GM23338 (cell line): ENCODE measurements around the gene VPS36. TPM values are rescaled to one million over a fixed set of nuclear protein-coding genes. Genes with fewer than 3 reads are reported as not detected.

Experiments
- ATAC-seq: fragments of 200-7000 bp; cut with Tn5 transposase; 3 replicates; pipeline ENCODE4 v1.9.1; 2020
- DNase-seq: peaks from one replicate; pipeline ENCODE4 v3.0.0-alpha.2; 2015; ENCODE audit warnings: low spot score
- H2AFZ ChIP-seq: fragments of 200-600 bp; sonication (generic); 2 replicates; pipeline ENCODE4 v1.8.0; 2016; ENCODE audit warnings: antibody characterized with exemption, mild to moderate bottlenecking, moderate library complexity
- H3F3A ChIP-seq: fragments of 200-600 bp; sonication (generic); replicated peaks from 2 replicates; pipeline ENCODE4 v1.8.0; 2017; ENCODE audit warnings: antibody characterized with exemption, mixed run types, low read depth
- H3K27ac ChIP-seq: fragments of 200-600 bp; sonication (generic); 2 replicates; pipeline ENCODE4 v1.6.1; 2016; ENCODE audit warnings: low read depth
- H3K27me3 ChIP-seq: fragments of 200-600 bp; sonication (generic); 2 replicates; pipeline ENCODE4 v1.8.0; 2016; ENCODE audit warnings: mild to moderate bottlenecking, mixed run types, moderate library complexity; ENCODE audit not compliant: insufficient read depth
- H3K36me3 ChIP-seq: fragments of 200-600 bp; sonication (generic); 2 replicates; pipeline ENCODE4 v1.8.0; 2016; ENCODE audit warnings: mild to moderate bottlenecking; ENCODE audit not compliant: insufficient read depth
- H3K4me1 ChIP-seq: fragments of 200-600 bp; sonication (generic); 2 replicates; pipeline ENCODE4 v1.8.0; 2016; ENCODE audit warnings: mild to moderate bottlenecking, moderate library complexity; ENCODE audit not compliant: insufficient read depth
- H3K4me2 ChIP-seq: fragments of 200-600 bp; sonication (generic); 2 replicates; pipeline ENCODE4 v1.7.1; 2017; ENCODE audit warnings: mixed run types
- H3K4me3 ChIP-seq: fragments of 200-600 bp; sonication (generic); 2 replicates; pipeline ENCODE4 v1.6.1; 2016; ENCODE audit warnings: mixed run types
- H3K79me2 ChIP-seq: fragments of 200-600 bp; sonication (generic); replicated peaks from 2 replicates; pipeline ENCODE4 v1.8.0; 2017; ENCODE audit warnings: mild to moderate bottlenecking; ENCODE audit not compliant: insufficient read depth
- H3K9me2 ChIP-seq: fragments of 200-600 bp; sonication (generic); 2 replicates; pipeline ENCODE4 v1.8.0; 2017; ENCODE audit not compliant: insufficient read depth
- H4K20me1 ChIP-seq: fragments of 200-600 bp; sonication (generic); replicated peaks from 2 replicates; pipeline ENCODE4 v1.8.0; 2017; ENCODE audit warnings: mild to moderate bottlenecking; ENCODE audit not compliant: insufficient read depth
- H3K27ac Mint-ChIP-seq: 2 replicates; pipeline ENCODE4 v1.8.0; 2020; ENCODE audit warnings: inconsistent platforms, mild to moderate bottlenecking, moderate library complexity, mixed read lengths
- H3K27me3 Mint-ChIP-seq: 3 replicates; pipeline ENCODE4 v1.8.0; 2022; ENCODE audit warnings: low read depth, mild to moderate bottlenecking, moderate library complexity, mixed read lengths, inconsistent platforms; ENCODE audit not compliant: insufficient read depth, poor library complexity
- H3K36me3 Mint-ChIP-seq: 3 replicates; pipeline ENCODE4 v1.8.0; 2021; ENCODE audit warnings: low read depth, mild to moderate bottlenecking, inconsistent platforms, moderate library complexity, mixed read lengths
- H3K4me1 Mint-ChIP-seq: 3 replicates; pipeline ENCODE4 v1.8.0; 2020; ENCODE audit warnings: mild to moderate bottlenecking, inconsistent platforms, mixed read lengths
- H3K4me3 Mint-ChIP-seq: 3 replicates; pipeline ENCODE4 v1.8.0; 2021; ENCODE audit warnings: moderate library complexity, mild to moderate bottlenecking, inconsistent platforms, mixed read lengths
- H3K9me3 Mint-ChIP-seq: 3 replicates; pipeline ENCODE4 v1.8.0; 2020; ENCODE audit warnings: moderate library complexity, mild to moderate bottlenecking, inconsistent platforms, mixed read lengths
- CREB1 ChIP-seq: fragments of 250-450 bp; sonication (Bioruptor Pico); IDR thresholded peaks from 2 replicates; pipeline ENCODE4 v1.5.0; 2020; ENCODE audit warnings: low read depth, mild to moderate bottlenecking, moderate library complexity
- EZH2 ChIP-seq: fragments of 200-600 bp; sonication (generic); IDR thresholded peaks from one replicate; pipeline ENCODE4 v1.8.0; 2017; ENCODE audit warnings: antibody characterized with exemption, mild to moderate bottlenecking, low read depth; ENCODE audit not compliant: unreplicated experiment
- EZH2phosphoT487 ChIP-seq: fragments of 200-600 bp; sonication (generic); IDR thresholded peaks from one replicate; pipeline ENCODE4 v1.8.1; 2018; ENCODE audit warnings: antibody characterized with exemption; ENCODE audit not compliant: unreplicated experiment
- JUNB ChIP-seq: IDR thresholded peaks from one replicate; pipeline ENCODE4 v1.6.1; 2016; ENCODE audit warnings: antibody characterized with exemption; ENCODE audit not compliant: unreplicated experiment
- NANOG ChIP-seq: IDR thresholded peaks from 2 replicates; pipeline ENCODE4 v1.6.1; 2016; ENCODE audit warnings: antibody characterized with exemption, borderline replicate concordance
- POLR2AphosphoS5 ChIP-seq: IDR thresholded peaks from 2 replicates; pipeline ENCODE4 v1.6.1; 2016; ENCODE audit warnings: antibody characterized with exemption, low read depth
- STAT1 ChIP-seq: IDR thresholded peaks from one replicate; pipeline ENCODE4 v1.6.1; 2016; ENCODE audit warnings: antibody characterized with exemption; ENCODE audit not compliant: unreplicated experiment
- ZNF114 ChIP-seq: fragments of 250-450 bp; sonication (Bioruptor Pico); IDR thresholded peaks from 2 replicates; pipeline ENCODE4 v1.5.0; 2020; ENCODE audit warnings: mild to moderate bottlenecking, moderate library complexity
- ZNF331 ChIP-seq: fragments of 250-450 bp; sonication (Bioruptor Pico); IDR thresholded peaks from 2 replicates; pipeline ENCODE4 v1.5.0; 2020; ENCODE audit warnings: low read depth, mild to moderate bottlenecking, moderate library complexity
- polyA plus RNA-seq: library from polyadenylated mRNA; unstranded; fragments of >200 nt; fragmentation: Nextera tagmentation; extraction: Ambion mirVana; gene quantifications from 2 replicates; pipeline ENCODE4 v1.2.1, GENCODE V29; 2016
- total RNA-seq: library from RNA; depleted of rRNA; stranded (reverse); fragments of >200 nt; shearing (Covaris generic); gene quantifications from 2 replicates; pipeline ENCODE4 v1.2.3, GENCODE V29; 2014
- TF ChIP-seq, protein P1 (sequence below), 2 experiments: fragments of 200-600 bp in 1 of 2; sonication (generic) in 1 of 2; conservative IDR thresholded peaks; 2 replicates each; pipeline versions ENCODE4 v1.5.1 to v1.6.1; 2016 to 2017; ENCODE audit warnings: antibody characterized with exemption in 2 of 2, low read depth in 2 of 2, mild to moderate bottlenecking in 2 of 2, moderate library complexity in 1 of 2
- TF ChIP-seq, protein P2 (sequence below): IDR thresholded peaks from one replicate; pipeline ENCODE4 v1.6.1; 2018; ENCODE audit warnings: antibody characterized with exemption; ENCODE audit not compliant: unreplicated experiment
- TF ChIP-seq, protein P3 (sequence below): fragments of 250-450 bp; sonication (Bioruptor Pico); IDR thresholded peaks from 2 replicates; pipeline ENCODE4 v1.5.0; 2020; ENCODE audit warnings: mild to moderate bottlenecking, moderate library complexity
- TF ChIP-seq, protein P4 (sequence below): IDR thresholded peaks from 2 replicates; pipeline ENCODE4 v1.6.1; 2016; ENCODE audit warnings: antibody characterized with exemption

Gene VPS36
- total and polyA plus RNA-seq, 2 experiments from 2014 or later, result 28.9 to 36.2 TPM

DNA sequence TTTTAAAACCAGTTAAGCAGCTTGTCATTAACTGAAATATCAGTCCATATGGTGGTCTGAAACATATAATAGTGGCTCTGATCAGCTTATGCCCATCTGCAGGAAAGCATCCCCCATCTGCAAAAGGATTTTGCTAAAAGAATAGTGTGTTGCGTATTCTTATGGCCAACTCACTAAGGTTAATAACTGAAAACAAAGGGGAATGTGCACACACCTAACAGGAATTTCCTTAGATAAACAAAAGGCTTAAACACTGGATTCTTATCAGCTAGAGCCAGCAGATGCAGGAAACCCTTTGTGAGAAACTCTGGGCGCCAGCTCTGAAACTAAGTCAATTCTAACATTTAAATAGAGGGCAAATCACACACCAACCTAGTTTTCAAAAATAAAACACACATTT is 22.1 kb downstream of the VPS36 start (continued):
- TF ChIP-seq NANOG, result no peak

DNA sequence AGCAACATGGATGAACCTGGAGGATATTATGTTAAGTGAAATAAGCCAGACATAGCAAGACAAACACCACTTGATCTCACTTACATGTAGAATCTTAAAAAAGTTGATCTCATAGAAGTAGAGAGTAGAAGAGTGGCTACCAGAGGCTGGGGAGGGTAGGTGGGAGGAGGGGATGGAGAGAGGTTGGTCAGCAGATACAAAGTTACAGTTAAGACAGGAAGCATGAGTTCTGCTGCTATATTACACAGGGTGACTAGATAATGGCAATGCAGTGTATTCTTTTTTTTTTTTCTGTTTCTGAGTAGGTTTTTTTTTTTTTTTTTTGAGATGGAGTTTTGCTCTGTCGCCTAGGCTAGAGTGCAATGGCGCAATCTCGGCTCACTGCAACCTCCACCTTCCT is 29.2 kb downstream of the VPS36 start:
- H3K27ac ChIP-seq, result no peak overlapping the region
- Mint-ChIP-seq H3K36me3 (peaks cover 38% of the 10 kb centered on the region), H3K27ac (no peak overlapping the region), H3K4me1 (no peaks in the 10 kb centered on the region), H3K27me3 (no peaks in the 10 kb centered on the region), H3K9me3 (no peaks in the 10 kb centered on the region), H3K4me3 (no peak overlapping the region)
- no peaks in the 10 kb centered on the region for H3K79me2 ChIP-seq
- no peak overlapping the region for H3K4me2 ChIP-seq
- H4K20me1 ChIP-seq, result no peaks in the 10 kb centered on the region
- H3K4me1 ChIP-seq, result no peaks in the 10 kb centered on the region
- H3K27me3 ChIP-seq, result no peaks in the 10 kb centered on the region
- H3K9me2 ChIP-seq, result no peaks in the 10 kb centered on the region
- H3F3A ChIP-seq, result no peaks in the 10 kb centered on the region
- ATAC-seq, result no peak
- TF ChIP-seq EZH2 (no peak), NANOG (no peak), POLR2AphosphoS5 (no peak), ZNF331 (no peak), JUNB (no peak), STAT1 (no peak), CREB1 (CRISPR knock-in tag) (no peak), ZNF114 (no peak), EZH2phosphoT487 (no peak)
- TF ChIP-seq, protein P1, sequence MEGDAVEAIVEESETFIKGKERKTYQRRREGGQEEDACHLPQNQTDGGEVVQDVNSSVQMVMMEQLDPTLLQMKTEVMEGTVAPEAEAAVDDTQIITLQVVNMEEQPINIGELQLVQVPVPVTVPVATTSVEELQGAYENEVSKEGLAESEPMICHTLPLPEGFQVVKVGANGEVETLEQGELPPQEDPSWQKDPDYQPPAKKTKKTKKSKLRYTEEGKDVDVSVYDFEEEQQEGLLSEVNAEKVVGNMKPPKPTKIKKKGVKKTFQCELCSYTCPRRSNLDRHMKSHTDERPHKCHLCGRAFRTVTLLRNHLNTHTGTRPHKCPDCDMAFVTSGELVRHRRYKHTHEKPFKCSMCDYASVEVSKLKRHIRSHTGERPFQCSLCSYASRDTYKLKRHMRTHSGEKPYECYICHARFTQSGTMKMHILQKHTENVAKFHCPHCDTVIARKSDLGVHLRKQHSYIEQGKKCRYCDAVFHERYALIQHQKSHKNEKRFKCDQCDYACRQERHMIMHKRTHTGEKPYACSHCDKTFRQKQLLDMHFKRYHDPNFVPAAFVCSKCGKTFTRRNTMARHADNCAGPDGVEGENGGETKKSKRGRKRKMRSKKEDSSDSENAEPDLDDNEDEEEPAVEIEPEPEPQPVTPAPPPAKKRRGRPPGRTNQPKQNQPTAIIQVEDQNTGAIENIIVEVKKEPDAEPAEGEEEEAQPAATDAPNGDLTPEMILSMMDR (conservative IDR thresholded peaks at IDR 0.05; ENCODE audit: low read depth in 2 of 2), result no peak
- TF ChIP-seq, protein P2, sequence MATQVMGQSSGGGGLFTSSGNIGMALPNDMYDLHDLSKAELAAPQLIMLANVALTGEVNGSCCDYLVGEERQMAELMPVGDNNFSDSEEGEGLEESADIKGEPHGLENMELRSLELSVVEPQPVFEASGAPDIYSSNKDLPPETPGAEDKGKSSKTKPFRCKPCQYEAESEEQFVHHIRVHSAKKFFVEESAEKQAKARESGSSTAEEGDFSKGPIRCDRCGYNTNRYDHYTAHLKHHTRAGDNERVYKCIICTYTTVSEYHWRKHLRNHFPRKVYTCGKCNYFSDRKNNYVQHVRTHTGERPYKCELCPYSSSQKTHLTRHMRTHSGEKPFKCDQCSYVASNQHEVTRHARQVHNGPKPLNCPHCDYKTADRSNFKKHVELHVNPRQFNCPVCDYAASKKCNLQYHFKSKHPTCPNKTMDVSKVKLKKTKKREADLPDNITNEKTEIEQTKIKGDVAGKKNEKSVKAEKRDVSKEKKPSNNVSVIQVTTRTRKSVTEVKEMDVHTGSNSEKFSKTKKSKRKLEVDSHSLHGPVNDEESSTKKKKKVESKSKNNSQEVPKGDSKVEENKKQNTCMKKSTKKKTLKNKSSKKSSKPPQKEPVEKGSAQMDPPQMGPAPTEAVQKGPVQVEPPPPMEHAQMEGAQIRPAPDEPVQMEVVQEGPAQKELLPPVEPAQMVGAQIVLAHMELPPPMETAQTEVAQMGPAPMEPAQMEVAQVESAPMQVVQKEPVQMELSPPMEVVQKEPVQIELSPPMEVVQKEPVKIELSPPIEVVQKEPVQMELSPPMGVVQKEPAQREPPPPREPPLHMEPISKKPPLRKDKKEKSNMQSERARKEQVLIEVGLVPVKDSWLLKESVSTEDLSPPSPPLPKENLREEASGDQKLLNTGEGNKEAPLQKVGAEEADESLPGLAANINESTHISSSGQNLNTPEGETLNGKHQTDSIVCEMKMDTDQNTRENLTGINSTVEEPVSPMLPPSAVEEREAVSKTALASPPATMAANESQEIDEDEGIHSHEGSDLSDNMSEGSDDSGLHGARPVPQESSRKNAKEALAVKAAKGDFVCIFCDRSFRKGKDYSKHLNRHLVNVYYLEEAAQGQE, result no peak
- TF ChIP-seq, protein P3, sequence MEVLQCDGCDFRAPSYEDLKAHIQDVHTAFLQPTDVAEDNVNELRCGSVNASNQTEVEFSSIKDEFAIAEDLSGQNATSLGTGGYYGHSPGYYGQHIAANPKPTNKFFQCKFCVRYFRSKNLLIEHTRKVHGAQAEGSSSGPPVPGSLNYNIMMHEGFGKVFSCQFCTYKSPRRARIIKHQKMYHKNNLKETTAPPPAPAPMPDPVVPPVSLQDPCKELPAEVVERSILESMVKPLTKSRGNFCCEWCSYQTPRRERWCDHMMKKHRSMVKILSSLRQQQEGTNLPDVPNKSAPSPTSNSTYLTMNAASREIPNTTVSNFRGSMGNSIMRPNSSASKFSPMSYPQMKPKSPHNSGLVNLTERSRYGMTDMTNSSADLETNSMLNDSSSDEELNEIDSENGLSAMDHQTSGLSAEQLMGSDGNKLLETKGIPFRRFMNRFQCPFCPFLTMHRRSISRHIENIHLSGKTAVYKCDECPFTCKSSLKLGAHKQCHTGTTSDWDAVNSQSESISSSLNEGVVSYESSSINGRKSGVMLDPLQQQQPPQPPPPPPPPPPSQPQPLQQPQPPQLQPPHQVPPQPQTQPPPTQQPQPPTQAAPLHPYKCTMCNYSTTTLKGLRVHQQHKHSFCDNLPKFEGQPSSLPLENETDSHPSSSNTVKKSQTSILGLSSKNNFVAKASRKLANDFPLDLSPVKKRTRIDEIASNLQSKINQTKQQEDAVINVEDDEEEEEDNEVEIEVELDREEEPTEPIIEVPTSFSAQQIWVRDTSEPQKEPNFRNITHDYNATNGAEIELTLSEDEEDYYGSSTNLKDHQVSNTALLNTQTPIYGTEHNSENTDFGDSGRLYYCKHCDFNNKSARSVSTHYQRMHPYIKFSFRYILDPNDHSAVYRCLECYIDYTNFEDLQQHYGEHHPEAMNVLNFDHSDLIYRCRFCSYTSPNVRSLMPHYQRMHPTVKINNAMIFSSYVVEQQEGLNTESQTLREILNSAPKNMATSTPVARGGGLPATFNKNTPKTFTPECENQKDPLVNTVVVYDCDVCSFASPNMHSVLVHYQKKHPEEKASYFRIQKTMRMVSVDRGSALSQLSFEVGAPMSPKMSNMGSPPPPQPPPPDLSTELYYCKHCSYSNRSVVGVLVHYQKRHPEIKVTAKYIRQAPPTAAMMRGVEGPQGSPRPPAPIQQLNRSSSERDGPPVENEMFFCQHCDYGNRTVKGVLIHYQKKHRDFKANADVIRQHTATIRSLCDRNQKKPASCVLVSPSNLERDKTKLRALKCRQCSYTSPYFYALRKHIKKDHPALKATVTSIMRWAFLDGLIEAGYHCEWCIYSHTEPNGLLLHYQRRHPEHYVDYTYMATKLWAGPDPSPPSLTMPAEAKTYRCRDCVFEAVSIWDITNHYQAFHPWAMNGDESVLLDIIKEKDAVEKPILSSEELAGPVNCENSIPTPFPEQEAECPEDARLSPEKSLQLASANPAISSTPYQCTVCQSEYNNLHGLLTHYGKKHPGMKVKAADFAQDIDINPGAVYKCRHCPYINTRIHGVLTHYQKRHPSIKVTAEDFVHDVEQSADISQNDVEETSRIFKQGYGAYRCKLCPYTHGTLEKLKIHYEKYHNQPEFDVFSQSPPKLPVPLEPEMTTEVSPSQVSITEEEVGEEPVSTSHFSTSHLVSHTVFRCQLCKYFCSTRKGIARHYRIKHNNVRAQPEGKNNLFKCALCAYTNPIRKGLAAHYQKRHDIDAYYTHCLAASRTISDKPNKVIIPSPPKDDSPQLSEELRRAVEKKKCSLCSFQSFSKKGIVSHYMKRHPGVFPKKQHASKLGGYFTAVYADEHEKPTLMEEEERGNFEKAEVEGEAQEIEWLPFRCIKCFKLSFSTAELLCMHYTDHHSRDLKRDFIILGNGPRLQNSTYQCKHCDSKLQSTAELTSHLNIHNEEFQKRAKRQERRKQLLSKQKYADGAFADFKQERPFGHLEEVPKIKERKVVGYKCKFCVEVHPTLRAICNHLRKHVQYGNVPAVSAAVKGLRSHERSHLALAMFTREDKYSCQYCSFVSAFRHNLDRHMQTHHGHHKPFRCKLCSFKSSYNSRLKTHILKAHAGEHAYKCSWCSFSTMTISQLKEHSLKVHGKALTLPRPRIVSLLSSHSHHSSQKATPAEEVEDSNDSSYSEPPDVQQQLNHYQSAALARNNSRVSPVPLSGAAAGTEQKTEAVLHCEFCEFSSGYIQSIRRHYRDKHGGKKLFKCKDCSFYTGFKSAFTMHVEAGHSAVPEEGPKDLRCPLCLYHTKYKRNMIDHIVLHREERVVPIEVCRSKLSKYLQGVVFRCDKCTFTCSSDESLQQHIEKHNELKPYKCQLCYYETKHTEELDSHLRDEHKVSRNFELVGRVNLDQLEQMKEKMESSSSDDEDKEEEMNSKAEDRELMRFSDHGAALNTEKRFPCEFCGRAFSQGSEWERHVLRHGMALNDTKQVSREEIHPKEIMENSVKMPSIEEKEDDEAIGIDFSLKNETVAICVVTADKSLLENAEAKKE (CRISPR knock-in tag), result no peak
- TF ChIP-seq, protein P4, sequence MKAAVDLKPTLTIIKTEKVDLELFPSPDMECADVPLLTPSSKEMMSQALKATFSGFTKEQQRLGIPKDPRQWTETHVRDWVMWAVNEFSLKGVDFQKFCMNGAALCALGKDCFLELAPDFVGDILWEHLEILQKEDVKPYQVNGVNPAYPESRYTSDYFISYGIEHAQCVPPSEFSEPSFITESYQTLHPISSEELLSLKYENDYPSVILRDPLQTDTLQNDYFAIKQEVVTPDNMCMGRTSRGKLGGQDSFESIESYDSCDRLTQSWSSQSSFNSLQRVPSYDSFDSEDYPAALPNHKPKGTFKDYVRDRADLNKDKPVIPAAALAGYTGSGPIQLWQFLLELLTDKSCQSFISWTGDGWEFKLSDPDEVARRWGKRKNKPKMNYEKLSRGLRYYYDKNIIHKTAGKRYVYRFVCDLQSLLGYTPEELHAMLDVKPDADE, result no peak
- H3K36me3 ChIP-seq, result peaks cover 17% of the 10 kb centered on the region; the same call in 1 of the 2 replicates
- H3K4me3 ChIP-seq, result no peak overlapping the region
- no peak for DNase-seq
- no peak overlapping the region for H2AFZ ChIP-seq
